ENCODE results near the gene LNP1.
"Not testable (repeated sequence)": the region's sequence is repeated elsewhere in the genome, so short reads cannot be mapped to it uniquely, and the experiment has no call there.

DNA sequence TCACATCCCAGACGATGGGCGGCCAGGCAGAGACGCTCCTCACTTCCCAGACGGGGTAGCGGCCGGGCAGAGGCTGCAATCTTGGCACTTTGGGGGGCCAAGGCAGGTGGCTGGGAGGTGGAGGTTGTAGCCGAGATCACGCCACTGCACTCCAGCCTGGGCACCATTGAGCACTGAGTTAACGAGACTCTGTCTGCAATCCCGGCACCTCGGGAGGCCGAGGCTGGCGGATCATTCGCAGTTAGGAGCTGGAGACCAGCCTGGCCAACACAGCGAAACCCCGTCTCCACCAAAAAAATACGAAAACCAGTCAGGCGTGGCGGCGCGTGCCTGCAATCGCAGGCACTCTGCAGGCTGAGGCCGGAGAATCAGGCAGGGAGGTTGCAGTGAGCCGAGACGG lies 77.2 kb downstream of the LNP1 start:
- TF ChIP-seq POLR2AphosphoS5 (IDR thresholded peaks at IDR 0.05); CTCF (IDR thresholded peaks at IDR 0.05); POLR2A (IDR thresholded peaks at IDR 0.05; ENCODE audit: low read depth); EP300 (IDR thresholded peaks at IDR 0.05): not testable (repeated sequence)
